NCI-H146 (cell line): ENCODE results near the gene P2RY11.

Experiments
- DNase-seq: peaks from one replicate; lab custom pipeline; 2025; lab: John Stamatoyannopoulos, UW

P2RY11 gene

GRCh38 chr19:10141479-10141878, 30.0 kb downstream of the P2RY11 start:
- no peak for DNase-seq

GRCh38 chr19:10141973-10142372, 30.5 kb downstream of the P2RY11 start:
- DNase-seq: no peak

- no peak for DNase-seq
Observed at GRCh38 chr19:10142701-10143375, 31.3 kb downstream of the P2RY11 start.

- no peak for DNase-seq
Observed at GRCh38 chr19:10143681-10144080, 32.2 kb downstream of the P2RY11 start.

GRCh38 chr19:10144361-10144760, 32.9 kb downstream of the P2RY11 start:
- no peak for DNase-seq

- DNase-seq: no peak
Observed at GRCh38 chr19:10145031-10145430, 33.5 kb downstream of the P2RY11 start.

GRCh38 chr19:10146142-10146541, 34.6 kb downstream of the P2RY11 start:
- no peak for DNase-seq

- no peak for DNase-seq
Observed at GRCh38 chr19:10149427-10149826, 37.9 kb downstream of the P2RY11 start.

GRCh38 chr19:10151521-10151920, 40.0 kb downstream of the P2RY11 start:
- no peak for DNase-seq

GRCh38 chr19:10152100-10152499, 40.6 kb downstream of the P2RY11 start:
- no peak for DNase-seq

GRCh38 chr19:10155839-10156238, 44.3 kb downstream of the P2RY11 start:
- no peak for DNase-seq

- DNase-seq: no peak
Observed at GRCh38 chr19:10158071-10158470, 46.6 kb downstream of the P2RY11 start.

- DNase-seq: no peak
Observed at GRCh38 chr19:10158485-10158884, 47.0 kb downstream of the P2RY11 start.

- DNase-seq: no peak
Observed at GRCh38 chr19:10159610-10160009, 48.1 kb downstream of the P2RY11 start.

- DNase-seq: no peak
Observed at GRCh38 chr19:10163536-10163935, 52.0 kb downstream of the P2RY11 start.
